ENCODE data around the gene ZNF438.
"Not testable (repeated sequence)": the region's sequence is repeated elsewhere in the genome, so short reads cannot be mapped to it uniquely, and the experiment has no call there.

Gene ZNF438

GRCh38 chr10:30939643-30940251 is 91.9 kb downstream of the ZNF438 start:
- DNase-seq (ENCODE audit: low read depth), result no peak

- no peak for DNase-seq (ENCODE audit: low read depth)
Measured at GRCh38 chr10:30935078-30935477, 96.6 kb downstream of the ZNF438 start.

- DNase-seq (ENCODE audit: low read depth), result no peak
Measured at GRCh38 chr10:30931094-30931493, 100.6 kb downstream of the ZNF438 start.

- DNase-seq (ENCODE audit: low read depth), result no peak
Measured at GRCh38 chr10:30929901-30930520, 101.7 kb downstream of the ZNF438 start.

GRCh38 chr10:30929311-30929729 is 102.3 kb downstream of the ZNF438 start:
- DNase-seq (ENCODE audit: low read depth), result not testable (repeated sequence)

GRCh38 chr10:30928742-30929141 is 102.9 kb downstream of the ZNF438 start:
- no peak for DNase-seq (ENCODE audit: low read depth)

- no peak for DNase-seq (ENCODE audit: low read depth)
Measured at GRCh38 chr10:30918651-30919050, 113.0 kb downstream of the ZNF438 start.

GRCh38 chr10:30917789-30918188 is 113.9 kb downstream of the ZNF438 start:
- DNase-seq (ENCODE audit: low read depth), result no peak

- DNase-seq (ENCODE audit: low read depth), result no peak
Measured at GRCh38 chr10:30917067-30917466, 114.6 kb downstream of the ZNF438 start.

- no peak for DNase-seq (ENCODE audit: low read depth)
Measured at GRCh38 chr10:30915146-30915545, 116.5 kb downstream of the ZNF438 start.

- no peak for DNase-seq (ENCODE audit: low read depth)
Measured at GRCh38 chr10:30911303-30911863, 120.3 kb downstream of the ZNF438 start.

GRCh38 chr10:30903397-30904138 is 128.1 kb downstream of the ZNF438 start:
- no peak for DNase-seq (ENCODE audit: low read depth)

- DNase-seq (ENCODE audit: low read depth), result no peak
Measured at GRCh38 chr10:30902621-30903396, 128.9 kb downstream of the ZNF438 start.

GRCh38 chr10:30901487-30901886 is 130.2 kb downstream of the ZNF438 start:
- not testable (repeated sequence) for DNase-seq (ENCODE audit: low read depth)

GRCh38 chr10:30898964-30899363 is 132.7 kb downstream of the ZNF438 start:
- no peak for DNase-seq (ENCODE audit: low read depth)

GRCh38 chr10:30897547-30897946 is 134.1 kb downstream of the ZNF438 start:
- no peak for DNase-seq (ENCODE audit: low read depth)

- no peak for DNase-seq (ENCODE audit: low read depth)
Measured at GRCh38 chr10:30897048-30897447, 134.6 kb downstream of the ZNF438 start.

- DNase-seq (ENCODE audit: low read depth), result no peak
Measured at GRCh38 chr10:30894221-30894620, 137.4 kb downstream of the ZNF438 start.

- no peak for DNase-seq (ENCODE audit: low read depth)
Measured at GRCh38 chr10:30893208-30893607, 138.5 kb downstream of the ZNF438 start.

- no peak for DNase-seq (ENCODE audit: low read depth)
Measured at GRCh38 chr10:30887839-30888238, 143.8 kb downstream of the ZNF438 start.

- no peak for DNase-seq (ENCODE audit: low read depth)
Measured at GRCh38 chr10:30885423-30885822, 146.2 kb downstream of the ZNF438 start.

- no peak for DNase-seq (ENCODE audit: low read depth)
Measured at GRCh38 chr10:30883751-30884150, 147.9 kb downstream of the ZNF438 start.
